Measurements from ENCODE around the gene ANXA9.

The ANXA9 gene

GRCh38 chr1:150981177-150981804 lies 801 bp upstream of the ANXA9 start:
- no peak for TF ChIP-seq CTCF (conservative IDR thresholded peaks at IDR 0.05; ENCODE audit: control insufficient read depth, insufficient read depth, low read depth, low read length)
- no peak for DNase-seq (ENCODE audit: low read depth)

GRCh38 chr1:150985179-150985825 lies 3.2 kb downstream of the ANXA9 start:
- no peak for TF ChIP-seq CTCF (conservative IDR thresholded peaks at IDR 0.05; ENCODE audit: control insufficient read depth, insufficient read depth, low read depth, low read length)
- no peak overlapping the region for H3K4me3 ChIP-seq (ENCODE audit: control insufficient read depth, low read depth, low read length)
- DNase-seq (ENCODE audit: low read depth), result no peak

More at GRCh38 chr1:150981177-150981804, 801 bp upstream of the ANXA9 start:
- no peak overlapping the region for H3K4me3 ChIP-seq (ENCODE audit: control insufficient read depth, low read depth, low read length)

DNA sequence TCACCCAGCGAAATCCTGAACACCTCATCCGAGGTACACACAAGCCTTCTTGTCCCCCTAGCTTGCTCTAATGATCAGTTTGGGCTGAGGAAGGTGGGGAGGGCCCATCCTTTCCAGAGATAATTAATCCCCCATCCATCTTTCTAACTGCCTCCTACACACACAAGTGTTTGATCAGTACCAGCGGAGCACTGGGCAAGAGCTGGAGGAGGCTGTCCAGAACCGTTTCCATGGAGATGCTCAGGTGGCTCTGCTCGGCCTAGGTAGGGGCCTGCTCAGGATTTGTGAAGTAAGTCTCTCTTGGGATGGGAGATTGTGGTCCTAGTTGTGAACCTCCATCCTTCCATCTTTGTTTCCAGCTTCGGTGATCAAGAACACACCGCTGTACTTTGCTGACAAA lies 5.8 kb downstream of the ANXA9 start:
- no peak for DNase-seq (ENCODE audit: low read depth)
- TF ChIP-seq CTCF (conservative IDR thresholded peaks at IDR 0.05; ENCODE audit: control insufficient read depth, insufficient read depth, low read depth, low read length), result no peak
- H3K4me3 ChIP-seq (ENCODE audit: control insufficient read depth, low read depth, low read length), result no peak overlapping the region

- DNase-seq (ENCODE audit: low read depth), result no peak
- no peak for TF ChIP-seq CTCF (conservative IDR thresholded peaks at IDR 0.05; ENCODE audit: control insufficient read depth, insufficient read depth, low read depth, low read length)
- no peak overlapping the region for H3K4me3 ChIP-seq (ENCODE audit: control insufficient read depth, low read depth, low read length)
Observed at GRCh38 chr1:150992626-150993025, 10.5 kb downstream of the ANXA9 start.

GRCh38 chr1:150994248-150994647 lies 12.2 kb downstream of the ANXA9 start:
- no peak for DNase-seq (ENCODE audit: low read depth)

DNA sequence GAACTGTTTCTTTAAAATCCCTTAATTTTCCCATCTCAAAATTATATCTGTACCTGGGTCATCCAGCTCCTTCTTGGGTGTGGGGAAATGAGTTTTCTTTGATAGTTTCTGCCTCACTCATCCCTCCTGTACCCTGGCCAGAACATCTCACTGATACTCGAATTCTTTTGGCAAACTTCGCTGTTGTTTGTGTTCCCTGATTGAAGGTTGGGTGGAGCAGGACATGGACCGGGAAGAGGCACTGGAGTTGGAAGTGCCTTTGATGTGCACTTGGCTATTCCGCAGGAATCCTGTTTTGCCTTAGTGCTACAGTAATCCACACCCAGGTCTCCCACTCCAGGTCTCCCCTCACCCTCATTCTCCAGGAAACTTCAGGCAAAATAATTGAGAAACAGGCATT lies 13.4 kb downstream of the ANXA9 start:
- H3K4me3 ChIP-seq (ENCODE audit: control insufficient read depth, low read depth, low read length), result no peak overlapping the region
- no peak for TF ChIP-seq CTCF (conservative IDR thresholded peaks at IDR 0.05; ENCODE audit: control insufficient read depth, insufficient read depth, low read depth, low read length)
- DNase-seq (ENCODE audit: low read depth), result no peak

More at GRCh38 chr1:150994248-150994647, 12.2 kb downstream of the ANXA9 start:
- H3K4me3 ChIP-seq (ENCODE audit: control insufficient read depth, low read depth, low read length), result no peak overlapping the region
- no peak for TF ChIP-seq CTCF (conservative IDR thresholded peaks at IDR 0.05; ENCODE audit: control insufficient read depth, insufficient read depth, low read depth, low read length)
